Measurements from ENCODE around the gene COG5. TPM values are rescaled to one million over a fixed set of nuclear protein-coding genes. Genes with fewer than 3 reads are reported as not detected.

COG5 gene
- total RNA-seq, 2 donors from 2014 or later = 42.8 to 57.8 TPM

DNA sequence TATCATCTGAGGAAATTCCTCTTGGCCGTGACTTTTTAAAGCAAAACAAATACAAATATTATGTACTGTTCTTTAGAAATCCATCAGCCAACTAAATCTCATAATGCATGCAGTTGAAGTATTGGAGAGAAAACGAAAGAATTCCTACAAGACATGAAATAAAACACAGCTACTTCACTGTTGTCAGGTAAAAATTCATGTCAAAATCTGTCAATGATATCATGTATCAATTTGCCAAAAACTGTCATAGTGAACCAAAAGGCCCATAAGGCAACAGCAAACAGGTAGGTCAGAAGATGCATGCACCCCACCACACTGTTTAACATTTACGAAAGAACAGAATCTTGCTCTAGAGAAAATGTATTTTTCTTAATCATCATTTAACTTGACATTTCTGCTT lies 91.6 kb downstream of the COG5 start:
- DNase-seq = no peak
- ATAC-seq = no peak
- intact Hi-C loops (cut with DNase I) = no loop called here

DNA sequence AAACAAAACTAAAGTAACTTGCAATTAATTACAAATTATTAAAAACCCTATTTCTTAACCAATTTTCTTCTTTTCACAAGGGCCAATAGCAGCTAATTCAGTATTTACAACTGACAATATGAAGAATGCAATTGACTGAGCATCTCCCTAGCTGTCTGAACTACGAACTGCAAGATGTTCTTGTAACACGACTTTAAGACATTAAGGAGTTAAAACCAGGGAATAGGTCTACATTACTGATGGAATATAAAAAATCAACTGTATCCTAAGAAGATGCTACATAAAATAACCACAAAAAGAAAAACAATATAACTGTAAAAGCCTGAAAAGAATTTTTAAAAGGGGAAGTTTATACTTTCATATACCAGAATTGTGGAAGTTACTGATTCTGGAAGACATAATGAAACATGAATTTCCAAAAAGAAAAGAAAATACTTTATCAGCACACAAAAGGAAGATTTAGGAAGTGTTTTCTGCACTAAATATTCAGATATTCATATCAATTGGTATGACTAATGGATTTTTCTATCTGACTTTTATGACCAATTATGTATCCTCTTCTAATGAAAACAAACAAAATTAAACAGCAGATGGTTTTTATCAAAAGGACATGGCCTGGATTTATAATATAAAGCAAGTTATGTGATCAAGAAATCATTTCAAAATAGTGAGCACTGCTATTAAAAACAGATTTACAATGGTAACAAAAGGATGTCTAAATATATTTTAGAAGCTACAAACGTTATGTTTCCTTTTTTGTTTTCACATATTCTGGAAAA lies 92.2 kb downstream of the COG5 start:
- DNase-seq (no peak), ATAC-seq (no peak)
- intact Hi-C loops (cut with DNase I) = no loop called here

DNA sequence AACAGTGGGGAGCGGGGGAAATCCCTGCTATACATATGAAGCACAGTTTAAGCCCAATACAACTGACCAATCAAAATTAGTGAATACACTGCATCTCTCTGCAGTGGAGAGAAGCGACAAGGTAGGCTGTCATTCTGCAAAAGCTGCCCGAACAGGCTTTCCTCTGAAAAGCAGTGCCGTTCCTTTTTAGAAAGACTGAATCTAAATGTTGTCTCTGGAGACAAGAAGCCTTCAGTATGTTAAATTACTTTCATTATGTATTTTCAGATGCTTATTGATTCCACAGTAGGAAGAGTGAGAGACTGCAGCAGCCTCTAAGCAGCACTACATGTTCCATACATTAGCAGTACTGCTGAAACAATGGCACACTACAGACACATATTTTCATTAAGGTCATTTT lies 93.8 kb downstream of the COG5 start, which contains the start of gene GPR22:
Gene GPR22, plus strand, starts transcription at position 129 of the 400 bp plus-strand sequence. CDS start 4,004 bp downstream, outside the sequence.
- intact Hi-C loops (cut with DNase I) = loop anchor here in 1 of 2 donors (5.0 to 10.0 kb wide), 3 partner anchors 135 to 402 kb away; no protein-coding TSS in a partner anchor
- DNase-seq = no peak
- ATAC-seq = peak in 1 of 2 donors; percentile 47

DNA sequence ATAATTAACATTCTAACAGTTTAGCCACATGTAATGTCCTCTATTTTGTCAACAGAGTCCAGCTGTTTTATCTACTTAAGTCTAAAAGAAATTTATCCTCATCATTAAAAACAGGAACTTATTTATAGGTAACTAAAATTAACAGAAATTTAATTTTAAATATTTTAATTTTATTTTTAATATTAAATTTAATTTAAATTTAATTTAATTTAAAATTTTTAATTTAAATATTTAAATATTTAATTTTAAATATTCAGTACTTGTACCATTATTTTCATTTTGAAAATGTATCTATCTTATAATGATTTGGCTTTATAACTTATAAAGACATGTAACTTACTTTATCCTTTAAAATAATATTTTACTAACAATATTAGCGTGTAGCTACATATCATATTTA lies 94.9 kb downstream of the COG5 start:
- intact Hi-C loops (cut with DNase I) = loop anchor here in 1 of 2 donors (5.0 to 10.0 kb wide), 3 partner anchors 136 to 403 kb away; no protein-coding TSS in a partner anchor
- ATAC-seq (no peak), DNase-seq (no peak)

DNA sequence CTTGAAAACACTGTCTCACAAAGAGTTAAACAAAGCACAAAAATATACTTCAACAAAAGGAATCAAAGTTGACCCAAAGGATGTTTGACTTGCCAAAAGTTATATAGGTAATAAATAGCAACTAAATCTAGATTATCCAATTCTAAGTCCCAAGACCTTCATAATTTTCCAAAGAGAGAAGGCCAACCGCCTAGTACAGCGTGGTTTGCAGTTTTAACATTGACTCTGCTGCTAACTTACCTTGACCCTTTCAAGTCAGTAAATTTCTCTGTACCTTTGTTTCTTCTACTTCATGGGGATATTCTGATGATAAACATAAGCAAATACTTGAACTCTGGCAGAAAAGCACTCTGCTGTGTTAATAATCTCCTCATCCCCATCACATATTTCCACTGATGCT lies 95.7 kb downstream of the COG5 start:
- no peak for ATAC-seq
- no peak for DNase-seq
- intact Hi-C loops (cut with DNase I) = loop anchor here in 1 of 2 donors (5.0 to 10.0 kb wide), 3 partner anchors 137 to 404 kb away; no protein-coding TSS in a partner anchor

DNA sequence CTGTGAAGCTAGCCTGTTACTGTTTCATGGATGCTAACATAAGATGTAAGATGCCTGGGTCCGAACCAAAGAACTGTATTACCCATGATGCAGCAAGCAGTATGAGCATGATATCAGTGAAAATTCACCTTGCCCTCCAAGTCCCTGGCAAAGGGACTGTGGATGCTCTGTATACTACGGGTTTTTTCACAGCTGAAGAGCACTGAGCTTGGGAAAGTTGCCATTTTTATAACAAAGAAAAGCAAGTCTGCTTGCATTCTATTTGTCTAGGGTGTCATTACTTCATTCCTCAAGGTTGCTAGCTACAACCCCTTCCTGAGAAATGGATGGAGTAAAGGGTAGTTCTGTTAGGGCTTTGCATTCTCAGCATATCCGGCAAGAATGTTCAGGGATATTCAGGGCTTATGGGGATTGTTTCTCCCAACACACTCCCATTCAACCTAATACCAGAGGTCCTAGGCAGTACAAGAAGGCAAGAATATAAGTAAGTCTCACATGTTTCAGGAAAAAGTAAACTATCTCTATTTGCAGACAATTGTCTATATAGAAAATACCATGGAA lies 99.0 kb downstream of the COG5 start:
- ATAC-seq = no peak
- DNase-seq = no peak
- intact Hi-C loops (cut with DNase I) = loop anchor here (5.0 to 10.0 kb wide), 4 partner anchors 140 to 408 kb away; no protein-coding TSS in a partner anchor

DNA sequence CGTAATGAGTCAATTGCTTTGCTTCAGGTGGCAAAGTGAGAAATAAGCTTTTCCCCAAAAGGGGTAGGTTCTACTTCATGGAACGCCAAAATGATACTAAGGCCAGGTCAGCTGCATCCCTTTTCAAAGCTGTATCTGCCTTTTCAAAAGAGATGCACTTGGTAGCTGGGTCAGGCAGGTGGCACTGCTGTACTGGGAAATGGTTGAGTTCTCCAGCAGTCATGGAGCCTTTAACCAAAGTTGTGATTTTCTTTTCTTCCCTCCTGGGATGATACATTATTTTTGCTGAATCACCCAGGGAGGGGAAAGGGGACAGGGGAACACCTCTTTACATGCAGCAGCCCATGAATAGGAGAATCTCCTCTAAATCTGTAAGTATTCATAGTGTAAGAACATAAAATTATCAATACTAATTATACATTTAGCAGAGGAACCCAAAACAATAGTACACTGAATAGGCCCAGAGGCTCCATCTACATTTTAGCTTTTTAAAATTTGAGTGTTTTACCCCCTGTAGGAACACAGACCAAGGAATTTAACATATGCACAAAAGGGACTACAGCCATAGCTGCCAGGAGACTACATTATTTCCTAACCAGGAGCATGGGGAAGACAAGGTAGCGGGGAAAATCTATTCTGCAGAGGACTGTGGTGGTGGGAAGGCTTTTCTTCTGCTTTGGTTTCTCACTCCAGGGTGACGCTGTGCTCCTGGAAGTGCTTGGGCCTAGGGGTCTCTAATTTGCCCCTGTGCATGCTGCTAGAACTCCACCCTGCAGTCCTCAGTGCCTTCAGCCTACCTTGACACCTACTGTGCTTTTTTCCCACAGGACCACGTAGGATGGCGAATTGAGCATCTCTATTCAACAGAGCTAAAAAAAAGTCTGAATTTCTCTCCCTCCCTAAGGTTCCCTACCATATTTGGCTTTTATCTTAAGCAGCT lies 100.3 kb downstream of the COG5 start:
- peak; percentile 94 to 95 for ATAC-seq
- intact Hi-C loops (cut with DNase I) = loop anchor here (2.0 to 10.0 kb wide), 4 partner anchors 141 to 264 kb away; no protein-coding TSS in a partner anchor
- peak; percentile 56 for DNase-seq

DNA sequence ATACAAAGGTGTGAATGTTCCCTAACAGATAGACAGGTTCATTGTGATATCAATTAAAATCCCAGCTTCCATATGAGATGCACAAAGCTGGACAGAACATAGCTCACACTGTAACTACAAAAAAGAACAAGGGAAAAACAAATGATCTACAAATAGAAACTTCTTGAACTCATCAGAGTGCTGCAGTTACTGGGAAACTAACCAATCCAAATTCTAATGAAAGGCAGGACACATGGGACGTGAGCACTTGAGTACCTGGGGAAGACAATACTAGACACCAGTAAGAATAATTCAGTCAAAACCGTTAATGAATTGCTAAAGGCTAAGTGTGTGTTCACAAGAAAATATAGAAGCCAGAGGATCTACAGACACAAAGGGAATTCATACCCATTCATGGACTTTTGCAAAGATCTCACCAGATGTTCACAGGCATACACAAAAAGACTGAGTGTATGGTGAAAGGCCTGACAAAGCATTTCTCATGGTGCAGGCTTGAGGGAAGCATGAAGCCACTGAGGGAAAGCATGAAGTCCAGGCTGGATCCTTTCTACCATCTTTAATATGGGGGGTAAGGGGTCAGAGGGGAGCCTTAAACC lies 101.7 kb downstream of the COG5 start:
- ATAC-seq = no peak
- DNase-seq = no peak
- intact Hi-C loops (cut with DNase I) = loop anchor here (2.0 to 10.0 kb wide), 4 partner anchors 143 to 265 kb away; no protein-coding TSS in a partner anchor

DNA sequence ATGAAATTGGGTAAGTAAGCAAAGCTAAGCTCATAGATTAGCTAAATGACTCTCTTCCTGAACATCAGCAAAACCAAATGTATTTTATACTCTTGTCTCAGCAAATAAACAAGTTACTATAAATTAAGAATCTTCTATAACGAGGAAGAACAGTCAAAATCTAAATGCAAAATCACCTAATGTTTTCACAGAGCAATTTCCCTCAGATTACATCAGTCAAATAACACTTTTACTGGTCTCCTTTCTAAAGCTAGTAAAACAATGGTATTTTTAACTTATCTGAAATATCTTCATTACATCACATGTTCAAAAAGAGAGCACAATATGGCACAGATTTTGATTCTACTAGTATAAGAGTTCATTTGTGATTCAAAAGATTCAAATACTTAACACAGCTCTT lies 110.3 kb downstream of the COG5 start:
- no peak for DNase-seq
- intact Hi-C loops (cut with DNase I) = no loop called here
- no peak for ATAC-seq

DNA sequence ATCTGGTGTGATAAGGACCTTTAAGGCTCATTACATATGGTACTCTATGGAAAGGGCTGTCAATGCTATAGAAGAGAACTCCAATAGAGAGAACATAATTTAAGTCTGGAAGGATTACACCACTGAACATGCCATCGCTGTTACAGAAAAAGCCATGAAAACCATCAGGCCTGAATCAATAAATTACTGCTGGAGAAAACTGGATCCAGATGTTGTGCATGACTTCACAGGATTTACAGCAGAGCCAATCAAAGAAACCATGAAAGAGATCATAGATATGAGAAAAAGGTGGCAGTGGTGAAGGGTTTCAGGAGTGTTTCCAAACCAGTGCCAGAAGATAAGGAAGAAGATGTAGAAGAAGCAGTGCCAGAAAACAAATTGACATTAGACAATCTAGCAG lies 112.8 kb downstream of the COG5 start:
- no peak for ATAC-seq
- intact Hi-C loops (cut with DNase I) = no loop called here

DNA sequence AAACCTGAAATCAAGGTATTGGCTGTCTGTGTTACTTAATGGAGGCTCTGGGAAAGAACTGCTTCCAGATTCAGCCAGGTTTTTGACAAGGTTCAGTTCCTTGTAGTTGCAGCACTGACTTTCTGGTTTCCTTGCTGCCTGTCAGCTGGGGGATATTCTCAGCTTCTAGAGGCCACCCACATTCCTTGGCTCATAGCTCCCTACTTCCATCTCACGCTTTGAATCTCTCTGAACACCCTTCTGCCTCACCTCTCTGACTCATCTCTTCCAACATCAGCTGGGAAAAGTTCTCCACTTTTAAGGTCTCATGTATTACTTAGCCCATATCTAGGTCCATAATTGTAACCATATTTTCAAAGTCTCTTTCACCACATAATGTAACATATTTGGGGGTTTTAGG lies 116.7 kb downstream of the COG5 start:
- no peak for DNase-seq
- intact Hi-C loops (cut with DNase I) = no loop called here
- no peak for ATAC-seq

More for the DNA sequence above, 112.8 kb downstream of the COG5 start:
- no peak for DNase-seq

DNA sequence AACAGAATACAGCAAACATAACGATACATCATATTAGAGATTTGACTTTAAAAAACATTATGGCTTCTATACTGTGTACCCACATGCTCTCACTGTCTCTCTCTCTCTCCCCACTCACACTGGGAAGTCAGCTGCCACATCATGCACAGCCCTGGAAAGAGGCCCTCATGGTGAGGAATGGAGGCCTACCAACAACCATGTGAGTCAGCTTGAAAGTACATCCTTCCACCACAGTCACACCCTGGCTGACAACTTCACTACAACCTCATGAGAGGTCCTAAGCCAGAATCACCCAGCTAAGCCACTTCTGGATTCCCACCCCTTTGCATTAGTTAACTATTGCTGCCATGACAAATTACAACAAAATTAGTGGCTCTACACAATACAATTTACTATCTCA lies 117.2 kb downstream of the COG5 start:
- DNase-seq = no peak
- intact Hi-C loops (cut with DNase I) = no loop called here
- ATAC-seq = no peak

DNA sequence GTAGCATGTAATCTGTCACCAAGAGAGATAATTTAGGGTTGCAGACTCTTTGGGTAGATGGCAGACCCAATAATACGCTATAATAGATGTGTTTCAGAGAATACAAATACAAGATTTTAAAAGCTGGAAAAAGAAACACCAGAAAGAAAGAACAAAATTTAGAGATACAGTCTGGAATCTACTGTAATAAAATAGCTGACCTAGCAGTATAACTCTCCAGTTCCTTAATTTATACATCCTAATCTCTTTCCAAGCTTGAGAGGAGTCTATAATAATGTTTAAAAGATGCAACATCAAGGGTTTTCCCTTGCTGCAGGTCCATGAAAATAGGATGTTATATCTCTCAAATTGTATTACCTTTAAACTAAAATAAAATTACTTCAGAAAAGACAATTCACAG lies 121.0 kb downstream of the COG5 start:
- intact Hi-C loops (cut with DNase I) = no loop called here
- no peak for DNase-seq

DNA sequence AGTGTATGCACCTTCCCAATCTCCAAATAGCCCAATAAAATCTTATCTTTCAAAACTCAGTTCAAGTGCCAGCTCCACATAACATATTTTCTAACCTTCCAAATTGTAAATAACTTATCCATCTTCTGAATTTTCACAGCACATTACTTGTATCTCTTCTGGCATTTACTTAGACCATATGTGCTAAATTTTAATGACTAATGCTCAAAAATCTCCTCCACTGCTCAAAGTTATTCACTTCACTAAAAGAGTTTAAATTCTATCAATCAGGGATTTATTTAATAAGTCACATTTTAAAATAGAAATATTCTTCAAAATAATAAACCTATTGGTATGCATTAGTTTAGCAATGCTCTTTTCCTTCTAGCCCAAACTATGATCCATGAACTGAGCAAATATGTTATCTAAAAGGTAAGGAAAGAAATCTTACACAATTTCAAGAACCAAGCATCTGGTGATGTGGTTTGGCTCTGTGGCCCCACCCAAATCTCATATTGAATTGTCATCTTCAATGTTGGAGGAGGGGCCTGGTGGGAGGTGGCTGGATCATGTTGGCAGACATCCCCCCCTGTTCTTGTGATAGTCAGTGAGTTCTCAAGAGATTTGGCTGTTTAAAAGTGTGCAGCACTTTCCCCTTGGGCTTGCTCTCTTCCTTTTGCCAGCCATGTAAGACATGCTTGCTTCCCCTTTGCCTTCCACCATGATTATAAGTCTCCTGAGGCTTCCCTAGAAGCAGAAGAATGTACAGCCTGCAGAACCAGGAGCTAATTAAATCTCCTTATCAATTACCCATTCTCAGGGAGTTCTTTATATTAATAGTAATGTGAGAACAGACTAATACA lies 121.9 kb downstream of the COG5 start:
- ATAC-seq (no peak), DNase-seq (no peak)
- intact Hi-C loops (cut with DNase I) = no loop called here

More for the DNA sequence above, 121.0 kb downstream of the COG5 start:
- ATAC-seq = no peak

DNA sequence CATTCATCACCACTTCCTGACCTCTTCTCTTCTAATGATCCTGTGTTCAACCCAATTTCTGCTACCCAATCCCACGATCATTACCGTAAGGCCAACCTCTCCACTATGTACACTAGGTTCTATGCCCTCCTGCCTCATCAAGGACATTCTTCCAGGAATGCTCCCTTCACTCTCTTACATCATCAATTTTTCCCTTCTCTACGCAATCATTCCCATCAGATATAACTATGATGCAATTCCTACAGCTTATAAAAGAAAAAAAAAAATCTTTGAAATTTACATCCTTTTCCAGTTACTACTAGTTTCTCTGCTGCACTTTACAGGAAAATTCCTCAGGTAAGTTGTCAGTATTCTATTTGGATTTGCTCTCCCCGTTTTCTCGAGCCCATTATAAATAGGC lies 124.7 kb downstream of the COG5 start:
- ATAC-seq (no peak), DNase-seq (no peak)
- intact Hi-C loops (cut with DNase I) = no loop called here

DNA sequence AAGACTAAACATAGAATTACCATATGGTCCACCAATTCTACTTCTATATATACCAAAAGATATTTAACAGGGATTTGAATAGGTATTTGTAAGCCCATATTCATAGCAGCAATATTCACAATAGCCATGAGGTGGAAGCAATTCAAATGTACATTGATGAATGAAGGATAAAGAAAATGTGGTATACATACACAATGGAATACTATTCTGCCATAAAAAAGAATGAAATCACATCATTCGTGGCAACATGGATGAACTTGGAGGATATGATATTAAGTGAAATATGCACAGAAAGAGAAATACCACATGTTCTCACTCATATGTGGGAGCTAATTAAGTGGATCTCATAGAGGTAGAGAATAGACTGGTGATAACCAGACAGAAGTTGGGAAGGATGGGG lies 128.0 kb downstream of the COG5 start:
- ATAC-seq (no peak), DNase-seq (no peak)
- intact Hi-C loops (cut with DNase I) = no loop called here

DNA sequence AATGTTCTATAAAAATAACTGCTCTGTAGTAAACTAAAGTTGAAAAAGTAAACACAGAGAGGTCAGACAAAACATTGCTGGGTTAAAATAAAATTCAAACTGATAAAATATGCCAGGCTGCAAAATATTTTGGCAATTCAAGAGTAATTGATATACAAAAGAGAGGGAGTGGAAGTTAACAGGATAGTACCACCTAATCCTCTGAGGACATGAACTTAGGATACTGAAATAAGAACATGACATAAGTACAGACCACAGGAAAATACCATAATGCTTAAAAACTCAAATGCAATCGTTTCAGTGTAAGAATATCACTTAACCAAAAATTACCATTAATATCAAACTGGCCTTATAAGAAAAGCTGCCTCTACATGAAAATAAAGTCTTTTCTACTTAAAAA lies 131.5 kb downstream of the COG5 start:
- intact Hi-C loops (cut with DNase I) = no loop called here
- no peak for DNase-seq
- no peak for ATAC-seq

DNA sequence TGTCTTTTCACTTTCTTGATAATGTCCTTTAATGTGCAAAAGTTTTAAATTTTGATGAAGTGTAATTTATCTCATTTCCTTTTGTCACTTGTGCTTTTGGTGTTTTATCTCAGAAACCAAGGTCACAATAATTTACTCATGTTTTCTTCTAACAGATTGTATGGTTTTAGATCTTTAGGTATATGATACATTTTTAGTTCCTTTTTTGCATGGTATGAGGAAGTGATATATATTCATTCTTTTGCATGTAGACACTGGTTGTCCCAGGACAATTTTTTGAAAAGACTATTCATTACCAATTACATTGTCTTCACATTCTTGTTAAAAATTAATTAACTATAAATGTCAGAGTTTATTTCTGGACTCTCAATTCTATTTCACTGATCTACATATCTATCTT lies 133.7 kb downstream of the COG5 start:
- intact Hi-C loops (cut with DNase I) = no loop called here
- ATAC-seq (no peak), DNase-seq (no peak)
